SK-N-SH (cell line): ENCODE measurements around the gene TOMM40L.

Experiments
- GATA2 ChIP-seq: sonication (generic); formaldehyde crosslinking; IDR thresholded peaks from 2 replicates; pipeline ENCODE4 v1.5.0; 2020; ENCODE audit warnings: mild to moderate bottlenecking, missing genetic modification reagents
- MEF2A ChIP-seq: IDR thresholded peaks from 2 replicates; pipeline ENCODE4 v1.4.0; 2012; ENCODE audit warnings: low read depth, borderline replicate concordance
- NRF1 ChIP-seq: IDR thresholded peaks from 2 replicates; pipeline ENCODE4 v1.6.1; 2012; ENCODE audit warnings: low read depth, mild to moderate bottlenecking, low read length
- POLR2AphosphoS5 ChIP-seq: IDR thresholded peaks from 2 replicates; pipeline ENCODE4 v1.6.1; 2012; ENCODE audit warnings: low read depth, low read length
- REST ChIP-seq: IDR thresholded peaks from 2 replicates; pipeline ENCODE4 v1.6.1; 2012; ENCODE audit warnings: mild to moderate bottlenecking, low read depth, low read length, moderate library complexity
- RFX5 ChIP-seq: IDR thresholded peaks from 2 replicates; pipeline ENCODE4 v1.6.1; 2012; ENCODE audit warnings: mild to moderate bottlenecking, improper control_type of control experiment, low read length
- TF ChIP-seq, protein P1 (sequence below): fragments of 200-600 bp; sonication (generic); IDR thresholded peaks from 2 replicates; pipeline ENCODE4 v1.6.1; 2017; ENCODE audit warnings: antibody characterized with exemption, mild to moderate bottlenecking, moderate library complexity

DNA sequence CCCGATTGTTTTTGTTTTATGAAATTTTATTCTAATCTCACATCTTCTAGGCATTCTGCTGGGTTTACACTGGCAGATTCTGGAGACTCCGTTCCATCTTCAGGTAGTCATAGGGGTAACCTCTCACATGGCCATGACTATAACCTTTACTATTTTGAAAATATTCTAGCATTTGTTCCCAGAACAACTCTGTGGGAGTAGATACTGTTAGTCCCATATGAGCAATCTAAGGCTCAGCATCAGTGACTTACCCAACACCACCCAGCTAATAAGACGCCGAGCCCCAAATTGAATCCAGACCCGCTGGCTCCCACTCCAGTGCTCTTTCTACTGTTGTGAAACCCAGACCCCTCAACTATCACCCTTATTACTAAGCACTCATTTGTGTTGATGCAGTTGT is 36.8 kb upstream of the TOMM40L start:
- TF ChIP-seq, protein P1, sequence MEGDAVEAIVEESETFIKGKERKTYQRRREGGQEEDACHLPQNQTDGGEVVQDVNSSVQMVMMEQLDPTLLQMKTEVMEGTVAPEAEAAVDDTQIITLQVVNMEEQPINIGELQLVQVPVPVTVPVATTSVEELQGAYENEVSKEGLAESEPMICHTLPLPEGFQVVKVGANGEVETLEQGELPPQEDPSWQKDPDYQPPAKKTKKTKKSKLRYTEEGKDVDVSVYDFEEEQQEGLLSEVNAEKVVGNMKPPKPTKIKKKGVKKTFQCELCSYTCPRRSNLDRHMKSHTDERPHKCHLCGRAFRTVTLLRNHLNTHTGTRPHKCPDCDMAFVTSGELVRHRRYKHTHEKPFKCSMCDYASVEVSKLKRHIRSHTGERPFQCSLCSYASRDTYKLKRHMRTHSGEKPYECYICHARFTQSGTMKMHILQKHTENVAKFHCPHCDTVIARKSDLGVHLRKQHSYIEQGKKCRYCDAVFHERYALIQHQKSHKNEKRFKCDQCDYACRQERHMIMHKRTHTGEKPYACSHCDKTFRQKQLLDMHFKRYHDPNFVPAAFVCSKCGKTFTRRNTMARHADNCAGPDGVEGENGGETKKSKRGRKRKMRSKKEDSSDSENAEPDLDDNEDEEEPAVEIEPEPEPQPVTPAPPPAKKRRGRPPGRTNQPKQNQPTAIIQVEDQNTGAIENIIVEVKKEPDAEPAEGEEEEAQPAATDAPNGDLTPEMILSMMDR, result no peak
- no peak for TF ChIP-seq RFX5
- TF ChIP-seq GATA2 (CRISPR knock-in tag), result no peak
- TF ChIP-seq MEF2A, result no peak
- TF ChIP-seq NRF1, result no peak
- no peak for TF ChIP-seq REST
- TF ChIP-seq POLR2AphosphoS5, result no peak
